HEK293T (cell line): ENCODE data around the gene FOXJ2.

Source experiments
- ARNT ChIP-seq: fragments of 450-650 bp; IDR thresholded peaks from 2 replicates; pipeline ENCODE4 v1.6.1; 2017; ENCODE audit warnings: mild to moderate bottlenecking
- CTBP1 ChIP-seq: fragments of 450-650 bp; IDR thresholded peaks from 2 replicates; pipeline ENCODE4 v1.6.1; 2016; ENCODE audit warnings: borderline replicate concordance
- FOXK2 ChIP-seq: fragments of 450-650 bp; IDR thresholded peaks from 2 replicates; pipeline ENCODE4 v1.6.1; 2016; ENCODE audit warnings: mild to moderate bottlenecking
- FOXM1 ChIP-seq: fragments of 450-650 bp; IDR thresholded peaks from 2 replicates; pipeline ENCODE4 v1.6.1; 2017; ENCODE audit warnings: mild to moderate bottlenecking, borderline replicate concordance
- HDGF ChIP-seq: fragments of 450-650 bp; IDR thresholded peaks from 2 replicates; pipeline ENCODE4 v1.6.1; 2017; ENCODE audit warnings: antibody characterized with exemption, borderline replicate concordance
- LEF1 ChIP-seq: fragments of 450-650 bp; IDR thresholded peaks from 2 replicates; pipeline ENCODE4 v1.6.1; 2017; ENCODE audit warnings: mild to moderate bottlenecking, borderline replicate concordance
- SUZ12 ChIP-seq: fragments of 450-650 bp; IDR thresholded peaks from 2 replicates; pipeline ENCODE4 v1.6.1; 2016; ENCODE audit warnings: mild to moderate bottlenecking
- TARDBP ChIP-seq: fragments of 450-650 bp; IDR thresholded peaks from 2 replicates; pipeline ENCODE4 v1.6.1; 2016
- TF ChIP-seq, protein P1 (sequence below): fragments of 450-650 bp; IDR thresholded peaks from 2 replicates; pipeline ENCODE4 v1.6.1; 2016

DNA sequence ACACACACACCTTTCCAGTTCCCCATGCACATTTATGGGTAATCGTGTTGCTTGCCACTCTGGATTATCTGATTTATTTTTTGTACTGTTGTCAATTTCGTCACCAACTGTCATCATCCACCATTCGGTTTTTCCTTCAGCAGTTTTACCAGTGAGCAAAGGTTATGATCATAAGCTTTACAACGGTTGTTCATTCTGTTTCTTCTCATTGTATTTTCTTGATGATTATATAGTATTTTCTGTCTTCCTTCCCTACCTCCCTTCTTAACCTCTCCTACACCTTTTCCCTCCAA lies 50.2 kb downstream of the FOXJ2 start:
- TF ChIP-seq TARDBP (no peak), CTBP1 (no peak), HDGF (no peak), FOXM1 (no peak), SUZ12 (no peak), ARNT (no peak), FOXK2 (no peak), LEF1 (no peak)
- TF ChIP-seq, protein P1, sequence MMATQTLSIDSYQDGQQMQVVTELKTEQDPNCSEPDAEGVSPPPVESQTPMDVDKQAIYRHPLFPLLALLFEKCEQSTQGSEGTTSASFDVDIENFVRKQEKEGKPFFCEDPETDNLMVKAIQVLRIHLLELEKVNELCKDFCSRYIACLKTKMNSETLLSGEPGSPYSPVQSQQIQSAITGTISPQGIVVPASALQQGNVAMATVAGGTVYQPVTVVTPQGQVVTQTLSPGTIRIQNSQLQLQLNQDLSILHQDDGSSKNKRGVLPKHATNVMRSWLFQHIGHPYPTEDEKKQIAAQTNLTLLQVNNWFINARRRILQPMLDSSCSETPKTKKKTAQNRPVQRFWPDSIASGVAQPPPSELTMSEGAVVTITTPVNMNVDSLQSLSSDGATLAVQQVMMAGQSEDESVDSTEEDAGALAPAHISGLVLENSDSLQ: no peak
